Measurements from ENCODE around the gene GIGYF2. TPM values are rescaled to one million over a fixed set of nuclear protein-coding genes. Genes with fewer than 3 reads are reported as not detected.

Gene GIGYF2
- total RNA-seq, 1 experiment from 2014 or later = 26.7 TPM

GRCh38 chr2:232886176-232886575, 189.0 kb downstream of the GIGYF2 start:
- no peak for DNase-seq (ENCODE audit: low spot score)
- in situ Hi-C loops (cut with HindIII; ENCODE audit: low sequenced_read_pairs) = no loop called here

- in situ Hi-C loops (cut with HindIII; ENCODE audit: low sequenced_read_pairs) = no loop called here
- DNase-seq (ENCODE audit: low spot score) = no peak
These were observed 189.5 kb downstream of the GIGYF2 start for GRCh38 chr2:232886632-232887031.

GRCh38 chr2:232887171-232887850, 190.2 kb downstream of the GIGYF2 start:
- no peak for DNase-seq (ENCODE audit: low spot score)
- in situ Hi-C loops (cut with HindIII; ENCODE audit: low sequenced_read_pairs) = no loop called here

- DNase-seq (ENCODE audit: low spot score) = no peak
- in situ Hi-C loops (cut with HindIII; ENCODE audit: low sequenced_read_pairs) = no loop called here
These were observed 191.1 kb downstream of the GIGYF2 start for GRCh38 chr2:232888099-232888836.

- in situ Hi-C loops (cut with HindIII; ENCODE audit: low sequenced_read_pairs) = no loop called here
- DNase-seq (ENCODE audit: low spot score) = no peak
These were observed 191.9 kb downstream of the GIGYF2 start for GRCh38 chr2:232888839-232889529.

- in situ Hi-C loops (cut with HindIII; ENCODE audit: low sequenced_read_pairs) = no loop called here
- DNase-seq (ENCODE audit: low spot score) = no peak
These were observed 192.8 kb downstream of the GIGYF2 start for GRCh38 chr2:232889876-232890401.

GRCh38 chr2:232890536-232890895, 193.4 kb downstream of the GIGYF2 start:
- no peak for DNase-seq (ENCODE audit: low spot score)
- in situ Hi-C loops (cut with HindIII; ENCODE audit: low sequenced_read_pairs) = no loop called here

GRCh38 chr2:232890896-232891601, 193.9 kb downstream of the GIGYF2 start:
- no peak for DNase-seq (ENCODE audit: low spot score)
- in situ Hi-C loops (cut with HindIII; ENCODE audit: low sequenced_read_pairs) = no loop called here

GRCh38 chr2:232891621-232892071, 194.5 kb downstream of the GIGYF2 start:
- in situ Hi-C loops (cut with HindIII; ENCODE audit: low sequenced_read_pairs) = no loop called here
- DNase-seq (ENCODE audit: low spot score) = peak; percentile 37

GRCh38 chr2:232892221-232892620, 195.1 kb downstream of the GIGYF2 start:
- no peak for DNase-seq (ENCODE audit: low spot score)
- in situ Hi-C loops (cut with HindIII; ENCODE audit: low sequenced_read_pairs) = no loop called here

GRCh38 chr2:232892843-232893242, 195.7 kb downstream of the GIGYF2 start:
- in situ Hi-C loops (cut with HindIII; ENCODE audit: low sequenced_read_pairs) = no loop called here
- DNase-seq (ENCODE audit: low spot score) = no peak

GRCh38 chr2:232893834-232894233, 196.7 kb downstream of the GIGYF2 start:
- in situ Hi-C loops (cut with HindIII; ENCODE audit: low sequenced_read_pairs) = no loop called here
- no peak for DNase-seq (ENCODE audit: low spot score)

GRCh38 chr2:232894251-232894650, 197.1 kb downstream of the GIGYF2 start:
- in situ Hi-C loops (cut with HindIII; ENCODE audit: low sequenced_read_pairs) = no loop called here

GRCh38 chr2:232894746-232895145, 197.6 kb downstream of the GIGYF2 start:
- in situ Hi-C loops (cut with HindIII; ENCODE audit: low sequenced_read_pairs) = no loop called here
- no peak for DNase-seq (ENCODE audit: low spot score)

More at GRCh38 chr2:232894251-232894650, 197.1 kb downstream of the GIGYF2 start:
- no peak for DNase-seq (ENCODE audit: low spot score)

- DNase-seq (ENCODE audit: low spot score) = no peak
- in situ Hi-C loops (cut with HindIII; ENCODE audit: low sequenced_read_pairs) = no loop called here
These were observed 199.0 kb downstream of the GIGYF2 start for GRCh38 chr2:232896111-232896510.

- in situ Hi-C loops (cut with HindIII; ENCODE audit: low sequenced_read_pairs) = no loop called here
- no peak for DNase-seq (ENCODE audit: low spot score)
These were observed 199.8 kb downstream of the GIGYF2 start for GRCh38 chr2:232896720-232897597.

GRCh38 chr2:232897598-232898408, 200.7 kb downstream of the GIGYF2 start:
- no peak for DNase-seq (ENCODE audit: low spot score)
- in situ Hi-C loops (cut with HindIII; ENCODE audit: low sequenced_read_pairs) = no loop called here
